Measurements from ENCODE around the gene DUSP28.

DNA sequence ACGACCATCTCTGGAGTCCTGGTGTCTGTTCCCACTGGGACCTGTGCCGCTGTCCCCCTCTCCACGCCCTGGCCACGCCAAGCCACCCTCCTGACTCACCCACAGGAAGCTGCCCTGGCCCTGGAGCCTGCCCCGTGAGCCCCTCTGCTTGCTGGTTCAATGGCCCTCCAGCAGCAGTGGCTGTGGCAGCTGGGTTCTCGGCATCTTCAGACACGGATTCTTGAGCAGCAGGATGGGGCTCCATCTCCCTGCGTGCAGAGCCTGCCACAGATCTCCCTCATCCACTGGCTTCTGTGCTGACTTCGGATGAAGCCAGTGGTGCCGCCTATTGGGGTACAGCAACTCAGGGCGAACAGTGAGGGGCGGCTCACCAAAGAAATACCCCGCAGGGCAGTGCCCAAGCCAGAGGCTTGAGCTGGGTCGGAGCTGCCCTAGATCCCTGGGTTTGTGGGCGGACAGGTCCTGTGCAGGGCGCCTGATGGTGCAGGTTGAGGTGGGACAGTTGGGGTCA lies 40.3 kb downstream of the DUSP28 start:
- TF ChIP-seq POLR2A (IDR thresholded peaks at IDR 0.05; ENCODE audit: low read length) (no peak), GATA1 (IDR thresholded peaks at IDR 0.05; ENCODE audit: low read depth, low read length) (no peak)

All from erythroblast (primary cell).